ENCODE results near the gene SORT1. TPM values are rescaled to one million over a fixed set of nuclear protein-coding genes. Genes with fewer than 3 reads are reported as not detected.

The SORT1 gene
- total RNA-seq, 6 donors from 2014 or later: 105 to 222 (median 116) TPM

- no peak for TF ChIP-seq POLR2AphosphoS5 (IDR thresholded peaks at IDR 0.05)
- no peak for TF ChIP-seq CTCF (IDR thresholded peaks at IDR 0.05)
- no peak for TF ChIP-seq EP300 (IDR thresholded peaks at IDR 0.05)
- TF ChIP-seq POLR2A (IDR thresholded peaks at IDR 0.05): no peak
- Histone ChIP-seq H3K9me3 (no peaks in the 10 kb centered on the region), H3K4me3 (peak overlapping the region in 2 of 4 donors; percentile 26 to 31), H3K27ac (peak overlapping the region; percentile 81 to 92 (median 83)), H3K4me1 (peaks cover 69 to 81% (median 73%) of the 10 kb centered on the region in 4 donors), H3K36me3 (no peaks in the 10 kb centered on the region), H3K27me3 (no peaks in the 10 kb centered on the region)
- DNase-seq (no peak), ATAC-seq (ENCODE audit: low FRiP score in 2 of 2) (no peak)
Observed at GRCh38 chr1:109391626-109392025, 6.1 kb downstream of the SORT1 start.

GRCh38 chr1:109391157-109391556 is 6.6 kb downstream of the SORT1 start:
- no peak for TF ChIP-seq POLR2AphosphoS5 (IDR thresholded peaks at IDR 0.05)
- TF ChIP-seq EP300 (IDR thresholded peaks at IDR 0.05): no peak
- TF ChIP-seq POLR2A (IDR thresholded peaks at IDR 0.05): no peak
- TF ChIP-seq CTCF (IDR thresholded peaks at IDR 0.05): no peak
- peak overlapping the region; percentile 81 to 92 (median 83) for H3K27ac ChIP-seq
- no peaks in the 10 kb centered on the region for H3K27me3 ChIP-seq
- no peaks in the 10 kb centered on the region for H3K9me3 ChIP-seq
- WGBS, 2 donors: 11 to 29% methylated on average over 3 of the region's 3 CpGs
- H3K4me1 ChIP-seq: peaks cover 70 to 81% (median 73%) of the 10 kb centered on the region in 4 donors
- H3K4me3 ChIP-seq: peak overlapping the region in 2 of 4 donors; percentile 26 to 31
- no peaks in the 10 kb centered on the region for H3K36me3 ChIP-seq
- no peak for DNase-seq
- no peak for ATAC-seq (ENCODE audit: low FRiP score in 2 of 2)

- ATAC-seq (ENCODE audit: low FRiP score in 2 of 2) (peak in 1 of 2 donors; percentile 38), DNase-seq (peak in 1 of 2 donors; percentile 52)
- Histone ChIP-seq H3K36me3 (no peaks in the 10 kb centered on the region), H3K9me3 (no peaks in the 10 kb centered on the region), H3K4me1 (peaks cover 70 to 81% (median 73%) of the 10 kb centered on the region in 4 donors), H3K27me3 (no peaks in the 10 kb centered on the region), H3K27ac (peak overlapping the region; percentile 81 to 92 (median 83)), H3K4me3 (no peak overlapping the region)
- 59 to 72% methylated on average over 5 of the region's 5 CpGs for WGBS, 2 donors
- TF ChIP-seq POLR2A (IDR thresholded peaks at IDR 0.05) (no peak), POLR2AphosphoS5 (IDR thresholded peaks at IDR 0.05) (no peak), EP300 (IDR thresholded peaks at IDR 0.05) (no peak), CTCF (IDR thresholded peaks at IDR 0.05) (no peak)
Observed at GRCh38 chr1:109389638-109390341, 7.9 kb downstream of the SORT1 start.

- Histone ChIP-seq H3K9me3 (no peaks in the 10 kb centered on the region), H3K36me3 (no peaks in the 10 kb centered on the region), H3K4me3 (no peak overlapping the region), H3K27ac (peak overlapping the region; percentile 81 to 92 (median 83)), H3K27me3 (no peaks in the 10 kb centered on the region), H3K4me1 (peaks cover 67 to 81% (median 74%) of the 10 kb centered on the region in 4 donors)
- TF ChIP-seq POLR2A (IDR thresholded peaks at IDR 0.05): no peak
- TF ChIP-seq CTCF (IDR thresholded peaks at IDR 0.05): no peak
- TF ChIP-seq POLR2AphosphoS5 (IDR thresholded peaks at IDR 0.05): no peak
- no peak for TF ChIP-seq EP300 (IDR thresholded peaks at IDR 0.05)
- ATAC-seq (ENCODE audit: low FRiP score in 2 of 2): no peak
- 67% methylated on average over 7 of the region's 7 CpGs for WGBS, 2 donors
- DNase-seq: no peak
Observed at GRCh38 chr1:109388884-109389637, 8.7 kb downstream of the SORT1 start.

Measured in upper lobe of left lung (tissue), 6 donors.